Astrocyte (in vitro differentiated cells and primary cell): ENCODE results near the gene SLC38A1. TPM values are rescaled to one million over a fixed set of nuclear protein-coding genes. Genes with fewer than 3 reads are reported as not detected.

Experiments used
- DNase-seq: peaks from one replicate; pipeline ENCODE4 v3.0.0-alpha.2; 2010; ENCODE audit warnings: low read depth
- FAIRE-seq: peaks from 2 replicates; lab custom pipeline; 2011; peaks lifted over from hg19 to GRCh38; lab: Jason Lieb, UNC
- H2AFZ ChIP-seq: 2 replicates; pipeline ENCODE4 v1.6.0; 2012; ENCODE audit warnings: low read depth, low read length, inconsistent platforms
- H3K27ac ChIP-seq: 2 replicates; pipeline ENCODE4 v1.5.1; 2011; ENCODE audit warnings: low read depth, low read length, inconsistent platforms
- H3K27me3 ChIP-seq: 2 replicates; pipeline ENCODE4 v1.6.0; 2011; ENCODE audit warnings: low read length, inconsistent platforms; ENCODE audit not compliant: insufficient read depth
- H3K36me3 ChIP-seq: 2 replicates; pipeline ENCODE4 v1.5.1; 2011; ENCODE audit warnings: low read length, inconsistent platforms; ENCODE audit not compliant: insufficient read depth
- H3K4me1 ChIP-seq: 2 replicates; pipeline ENCODE4 v1.5.1; 2011; ENCODE audit warnings: low read length, inconsistent platforms; ENCODE audit not compliant: insufficient read depth
- H3K4me2 ChIP-seq: 2 replicates; pipeline ENCODE4 v1.6.0; 2012; ENCODE audit warnings: low read length, inconsistent platforms
- H3K4me3 ChIP-seq: 2 replicates; pipeline ENCODE4 v1.5.1; 2011; ENCODE audit warnings: low read depth, mild to moderate bottlenecking, low read length, inconsistent platforms; ENCODE audit not compliant: insufficient read depth
- H3K79me2 ChIP-seq: 2 replicates; pipeline ENCODE4 v1.6.0; 2012; ENCODE audit warnings: mild to moderate bottlenecking, low read length, inconsistent platforms; ENCODE audit not compliant: insufficient read depth
- H3K9ac ChIP-seq: 2 replicates; pipeline ENCODE4 v1.6.0; 2012; ENCODE audit warnings: mild to moderate bottlenecking, low read length, inconsistent platforms
- H3K9me3 ChIP-seq: 2 replicates; pipeline ENCODE4 v1.5.1; 2012; ENCODE audit warnings: low read depth, mild to moderate bottlenecking, low read length, inconsistent platforms; ENCODE audit not compliant: insufficient read depth
- H4K20me1 ChIP-seq: 2 replicates; pipeline ENCODE4 v1.6.0; 2012; ENCODE audit warnings: low read length, inconsistent platforms; ENCODE audit not compliant: insufficient read depth
- H3K27ac Mint-ChIP-seq: one replicate; pipeline ENCODE4 v1.8.0; 2021; ENCODE audit warnings: mild to moderate bottlenecking, mixed read lengths; ENCODE audit not compliant: unreplicated experiment
- H3K27me3 Mint-ChIP-seq: one replicate; pipeline ENCODE4 v1.8.0; 2021; ENCODE audit warnings: low read depth, mixed read lengths; ENCODE audit not compliant: unreplicated experiment
- H3K36me3 Mint-ChIP-seq: one replicate; pipeline ENCODE4 v1.8.0; 2021; ENCODE audit warnings: low read depth, mixed read lengths; ENCODE audit not compliant: unreplicated experiment
- H3K4me1 Mint-ChIP-seq: one replicate; pipeline ENCODE4 v1.8.0; 2021; ENCODE audit warnings: low read depth, mixed read lengths; ENCODE audit not compliant: unreplicated experiment
- H3K4me3 Mint-ChIP-seq: one replicate; pipeline ENCODE4 v1.8.0; 2021; ENCODE audit warnings: mild to moderate bottlenecking, moderate library complexity, mixed read lengths; ENCODE audit not compliant: unreplicated experiment
- H3K9me3 Mint-ChIP-seq: one replicate; pipeline ENCODE4 v1.8.0; 2021; ENCODE audit warnings: mild to moderate bottlenecking, mixed read lengths; ENCODE audit not compliant: unreplicated experiment
- CTCF ChIP-seq: IDR thresholded peaks from 2 replicates; pipeline ENCODE4 v1.5.1; 2011; ENCODE audit warnings: low read depth, mild to moderate bottlenecking, inconsistent platforms, low read length, moderate library complexity; ENCODE audit not compliant: insufficient read depth
- EZH2 ChIP-seq: IDR thresholded peaks from 2 replicates; pipeline ENCODE4 v1.6.1; 2012; ENCODE audit warnings: mild to moderate bottlenecking, low read length, inconsistent platforms; ENCODE audit not compliant: insufficient read depth
- total RNA-seq: library from RNA; stranded (reverse); gene quantifications from 2 replicates; pipeline ENCODE4 v1.2.1, GENCODE V29; 2021

Gene SLC38A1
- total RNA-seq, 1 donor from 2014 or later: 160 TPM

DNA sequence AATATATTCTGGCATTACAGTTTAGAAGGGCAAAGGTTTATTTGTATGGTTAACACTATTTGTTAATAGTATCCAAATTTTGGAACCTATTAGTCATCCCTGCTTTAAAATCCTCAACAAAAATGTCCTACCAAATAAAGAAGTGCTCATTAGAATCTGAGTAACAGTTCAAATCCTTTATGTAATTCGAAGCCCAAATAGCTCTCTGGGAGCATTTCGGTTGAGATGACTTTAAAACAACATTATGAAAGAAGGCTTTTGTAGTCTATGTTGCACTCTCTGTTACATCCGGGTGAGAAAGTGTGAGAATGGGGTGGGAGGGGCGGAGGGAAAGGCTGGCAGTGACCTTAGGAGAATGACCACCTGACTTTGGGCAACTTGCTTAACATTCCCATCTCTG lies 59.7 kb downstream of the SLC38A1 start:
- Mint-ChIP-seq H3K36me3 (peaks cover 20% of the 10 kb centered on the region), H3K9me3 (no peaks in the 10 kb centered on the region), H3K4me3 (no peak overlapping the region), H3K4me1 (peaks cover 10% of the 10 kb centered on the region), H3K27me3 (no peaks in the 10 kb centered on the region), H3K27ac (no peak overlapping the region)
- H3K36me3 ChIP-seq: peaks cover 13% of the 10 kb centered on the region
- no peak overlapping the region for H2AFZ ChIP-seq
- no peaks in the 10 kb centered on the region for H3K9me3 ChIP-seq
- no peak overlapping the region for H3K9ac ChIP-seq
- no peaks in the 10 kb centered on the region for H3K79me2 ChIP-seq
- DNase-seq: peak; percentile 27
- no peak overlapping the region for H3K4me3 ChIP-seq
- no peak for FAIRE-seq
- no peak overlapping the region for H3K27ac ChIP-seq
- H3K27me3 ChIP-seq: no peaks in the 10 kb centered on the region
- H3K4me2 ChIP-seq: no peak overlapping the region
- H4K20me1 ChIP-seq: no peaks in the 10 kb centered on the region
- TF ChIP-seq EZH2: no peak
- TF ChIP-seq CTCF: no peak
- H3K4me1 ChIP-seq: no peaks in the 10 kb centered on the region

DNA sequence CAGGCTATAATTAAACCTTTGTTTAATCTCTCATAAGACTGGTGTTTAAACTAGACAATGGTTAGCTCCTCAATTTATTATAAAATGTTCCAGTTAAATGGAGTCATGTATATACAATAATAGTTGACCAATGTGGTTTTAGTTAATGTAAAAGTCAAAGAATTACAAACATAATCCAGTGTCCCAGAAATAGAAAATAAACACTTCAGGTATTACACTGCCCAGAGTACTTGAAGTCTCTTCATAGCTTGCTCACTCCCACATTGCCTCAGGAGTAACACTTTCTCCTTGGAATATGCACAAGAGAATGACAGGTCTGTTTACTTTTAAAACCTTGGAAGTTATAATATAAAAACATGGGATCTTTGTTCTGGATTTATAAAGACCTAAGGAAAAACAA lies 60.5 kb downstream of the SLC38A1 start:
- no peak overlapping the region for H3K27ac Mint-ChIP-seq
- TF ChIP-seq CTCF (no peak), EZH2 (no peak)
- no peaks in the 10 kb centered on the region for H3K9me3 Mint-ChIP-seq
- Histone ChIP-seq H4K20me1 (no peaks in the 10 kb centered on the region), H3K4me2 (no peak overlapping the region), H3K27ac (no peak overlapping the region), H2AFZ (no peak overlapping the region), H3K4me3 (no peak overlapping the region), H3K4me1 (no peaks in the 10 kb centered on the region), H3K27me3 (no peaks in the 10 kb centered on the region), H3K9ac (no peak overlapping the region), H3K36me3 (peaks cover 20% of the 10 kb centered on the region), H3K79me2 (no peaks in the 10 kb centered on the region), H3K9me3 (no peaks in the 10 kb centered on the region)
- H3K4me1 Mint-ChIP-seq: peaks cover 10% of the 10 kb centered on the region
- DNase-seq (no peak), FAIRE-seq (no peak)
- no peak overlapping the region for H3K4me3 Mint-ChIP-seq
- peaks cover 23% of the 10 kb centered on the region for H3K36me3 Mint-ChIP-seq
- no peaks in the 10 kb centered on the region for H3K27me3 Mint-ChIP-seq

DNA sequence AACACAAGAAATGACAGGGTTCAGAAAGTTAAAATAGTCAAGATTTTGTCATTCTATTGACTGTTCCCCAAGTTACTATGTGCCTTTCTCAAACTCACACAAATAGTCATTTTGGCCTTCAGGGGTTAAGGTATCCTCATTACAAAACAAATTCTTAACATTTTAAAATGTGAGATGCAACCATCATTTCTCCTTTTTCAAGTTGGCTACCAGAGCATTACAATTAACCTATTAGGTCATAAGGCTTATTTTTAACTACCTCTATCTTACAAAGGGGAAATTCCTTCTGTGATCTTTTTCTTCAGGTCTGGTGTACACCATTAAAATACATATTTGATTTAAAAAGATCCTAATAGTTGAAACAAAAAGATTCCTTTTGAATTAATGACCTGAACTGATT lies 61.2 kb downstream of the SLC38A1 start:
- no peaks in the 10 kb centered on the region for H3K27me3 ChIP-seq
- Mint-ChIP-seq H3K27ac (no peak overlapping the region), H3K4me1 (peaks cover 10% of the 10 kb centered on the region), H3K27me3 (no peaks in the 10 kb centered on the region), H3K36me3 (peaks cover 18% of the 10 kb centered on the region), H3K4me3 (no peak overlapping the region), H3K9me3 (no peaks in the 10 kb centered on the region)
- no peak overlapping the region for H3K4me3 ChIP-seq
- no peaks in the 10 kb centered on the region for H3K79me2 ChIP-seq
- no peaks in the 10 kb centered on the region for H4K20me1 ChIP-seq
- no peak overlapping the region for H2AFZ ChIP-seq
- DNase-seq (no peak), FAIRE-seq (no peak)
- H3K9me3 ChIP-seq: no peaks in the 10 kb centered on the region
- TF ChIP-seq EZH2: no peak
- TF ChIP-seq CTCF: no peak
- H3K4me2 ChIP-seq: no peak overlapping the region
- peaks cover 20% of the 10 kb centered on the region for H3K36me3 ChIP-seq
- H3K27ac ChIP-seq: no peak overlapping the region
- H3K4me1 ChIP-seq: no peaks in the 10 kb centered on the region
- no peak overlapping the region for H3K9ac ChIP-seq
